K562 (cell line): ENCODE measurements around the gene ZNF775. TPM values are rescaled to one million over a fixed set of nuclear protein-coding genes. Genes with fewer than 3 reads are reported as not detected.

Experiments
- ATAC-seq: fragments of 200-7000 bp; cut with Tn5 transposase; 3 replicates; pipeline ENCODE4 v1.9.1; 2020; ENCODE audit warnings: moderate library complexity
- BruUV-seq: library from RNA; stranded (reverse); fragments of 400-500 nt; replicated peaks from 2 replicates; lab custom pipeline; 2021; lab: Mats Ljungman, UMichigan
- CTCF ChIA-PET: fragments of 300-600 bp; formaldehyde crosslinking; extraction: SDS; loops from one replicate; lab custom pipeline; 2021; ENCODE audit warnings: low intra/inter-chr PET ratio; lab: Yijun Ruan, JAX
- POLR2A ChIA-PET: fragments of 300-600, 350-650 bp; sonication (Branson Sonifier 250); formaldehyde crosslinking; extraction: SDS; loops from one replicate; lab custom pipeline; 2021; ENCODE audit warnings: antibody characterized with exemption, inconsistent platforms; lab: Yijun Ruan, JAX
- DNase-seq, 4 experiments: peaks; one replicate each; pipeline versions ENCODE4 v3.0.0 to v3.0.0-alpha.2; 2011 to 2018; ENCODE audit warnings: low spot score in 3 of 4, mixed read lengths in 3 of 4; ENCODE audit errors: extremely low read depth in 1 of 4
- FAIRE-seq: peaks from 2 replicates; lab custom pipeline; 2011; peaks lifted over from hg19 to GRCh38; lab: Jason Lieb, UNC
- H2AFZ ChIP-seq: 2 replicates; pipeline ENCODE4 v1.6.0; 2011; ENCODE audit warnings: low read depth, low read length, control low read depth, inconsistent platforms
- H3K27ac ChIP-seq: fragments of 200-600 bp; 3 replicates; pipeline ENCODE4 v1.8.0; 2011; ENCODE audit warnings: low read depth, mild to moderate bottlenecking, control low read depth, inconsistent platforms, low read length, moderate library complexity, mixed read lengths; ENCODE audit errors: extremely low read depth
- H3K27me3 ChIP-seq, 2 experiments: fragments of 300-600 bp in 1 of 2; 2 replicates in 1 of 2; 3 replicates in 1 of 2; pipeline versions ENCODE4 v1.6.0 to v1.8.0; 2011; ENCODE audit warnings: inconsistent platforms in 2 of 2, low read length in 2 of 2, mild to moderate bottlenecking in 1 of 2, mixed read lengths in 1 of 2, moderate library complexity in 1 of 2; ENCODE audit not compliant: control insufficient read depth in 2 of 2, insufficient read depth in 2 of 2
- H3K36me3 ChIP-seq: fragments of 300-600 bp; 3 replicates; pipeline ENCODE4 v1.8.0; 2011; ENCODE audit warnings: mild to moderate bottlenecking, low read length, inconsistent platforms; ENCODE audit not compliant: control insufficient read depth, insufficient read depth
- H3K4me1 ChIP-seq, 2 experiments: fragments of 200-600 bp in 1 of 2; replicated peaks in 1 of 2; 2 replicates in 1 of 2; 3 replicates in 1 of 2; pipeline versions ENCODE4 v1.5.1 to v1.8.0; 2011; ENCODE audit warnings: inconsistent platforms in 2 of 2, low read length in 2 of 2, mild to moderate bottlenecking in 1 of 2, mixed read lengths in 1 of 2, moderate library complexity in 1 of 2; ENCODE audit not compliant: control insufficient read depth in 2 of 2, insufficient read depth in 2 of 2
- H3K4me2 ChIP-seq: 2 replicates; pipeline ENCODE4 v1.6.1; 2011; ENCODE audit warnings: low read length, control low read depth, inconsistent platforms, mixed read lengths; ENCODE audit not compliant: insufficient read depth
- H3K4me3 ChIP-seq: fragments of 200-600 bp; sonication (generic), shearing (Covaris generic); 2 replicates; pipeline ENCODE4 v1.5.1; 2016; ENCODE audit warnings: control low read depth, inconsistent platforms
- H3K79me2 ChIP-seq: fragments of 200-600 bp; 3 replicates; pipeline ENCODE4 v1.8.0; 2011; ENCODE audit warnings: low read length, inconsistent platforms; ENCODE audit not compliant: control insufficient read depth, insufficient read depth
- H3K9ac ChIP-seq, 2 experiments: 2 replicates each; pipeline versions ENCODE4 v1.6.0 to v1.6.1; 2011; ENCODE audit warnings: low read depth in 2 of 2, low read length in 2 of 2, control low read depth in 1 of 2, inconsistent platforms in 1 of 2, mild to moderate bottlenecking in 1 of 2, mixed read lengths in 1 of 2; ENCODE audit not compliant: insufficient read depth in 1 of 2
- H3K9me1 ChIP-seq: one replicate; pipeline ENCODE4 v1.6.0; 2011; ENCODE audit warnings: inconsistent platforms, mild to moderate bottlenecking, low read length, moderate library complexity; ENCODE audit not compliant: control insufficient read depth, insufficient read depth
- H3K9me3 ChIP-seq: replicated peaks from 2 replicates; pipeline ENCODE4 v1.5.1; 2011; ENCODE audit warnings: low read depth, low read length, inconsistent platforms; ENCODE audit not compliant: control insufficient read depth, insufficient read depth
- H4K20me1 ChIP-seq: replicated peaks from 2 replicates; pipeline ENCODE4 v1.6.1; 2011; ENCODE audit warnings: low read length, inconsistent platforms, mixed read lengths; ENCODE audit not compliant: control insufficient read depth, insufficient read depth
- ARID4B ChIP-seq: sonication (generic); formaldehyde crosslinking; IDR thresholded peaks from 2 replicates; pipeline ENCODE4 v1.8.0; 2022; ENCODE audit warnings: mild to moderate bottlenecking, missing genetic modification reagents
- CCAR2 ChIP-seq: fragments of 200-400 bp; formaldehyde crosslinking; IDR thresholded peaks from 2 replicates; pipeline ENCODE4 v1.6.1; 2017; ENCODE audit warnings: mild to moderate bottlenecking, low read depth, low read length
- CEBPG ChIP-seq, 3 experiments: fragments of 200-800 bp in 1 of 3; sonication (Bioruptor generic) in 1 of 3; sonication (generic) in 1 of 3; formaldehyde crosslinking in 1 of 3; IDR thresholded peaks in 2 of 3; conservative IDR thresholded peaks in 1 of 3; 2 replicates each; pipeline versions ENCODE4 v1.6.1 to v1.8.0; 2016 to 2022; ENCODE audit warnings: missing compliant biosample characterization in 2 of 3, missing genetic modification characterization in 2 of 3, mild to moderate bottlenecking in 1 of 3, missing genetic modification reagents in 1 of 3
- FOXJ2 ChIP-seq: fragments of 200-800 bp; sonication (Bioruptor generic); IDR thresholded peaks from 2 replicates; pipeline ENCODE4 v1.6.1; 2016; ENCODE audit warnings: missing genetic modification characterization, missing compliant biosample characterization
- KAT8 ChIP-seq: fragments of 450-650 bp; IDR thresholded peaks from 2 replicates; pipeline ENCODE4 v1.6.1; 2016; ENCODE audit warnings: low read depth, mild to moderate bottlenecking
- KLF16 ChIP-seq: IDR thresholded peaks from 2 replicates; pipeline ENCODE4 v1.6.1; 2016; ENCODE audit warnings: antibody characterized with exemption
- TAF15 ChIP-seq: fragments of 200-400 bp; formaldehyde crosslinking; IDR thresholded peaks from 2 replicates; pipeline ENCODE4 v1.6.1; 2017; ENCODE audit warnings: mild to moderate bottlenecking, low read depth, low read length, moderate library complexity
- ZNF444 ChIP-seq: fragments of 250-450 bp; sonication (Bioruptor Pico); IDR thresholded peaks from 2 replicates; pipeline ENCODE4 v1.4.0; 2020; ENCODE audit warnings: mild to moderate bottlenecking, moderate library complexity
- ZNF77 ChIP-seq: fragments of 250-450 bp; sonication (Bioruptor Pico); IDR thresholded peaks from 2 replicates; pipeline ENCODE4 v1.5.0; 2020
- WGBS: fragments of 100-300 bp; shearing (Covaris generic); methylation state at CpG from one replicate; pipeline ENCODE4 v1.1.6; 2016; ENCODE audit warnings: low coverage, mixed read lengths; ENCODE audit not compliant: insufficient coverage; ENCODE audit errors: missing lambda C conversion rate; 5-methylcytosine and 5-hydroxymethylcytosine counted together
- in situ Hi-C: fragments of 300-500 bp; cut with MboI; formaldehyde crosslinking; loops from 4 replicates; pipeline ENCODE4 v1.15.0; 2018; ENCODE audit warnings: inconsistent platforms, mixed read lengths
- intact Hi-C: fragments of 100-400 bp; cut with micrococcal nuclease; formaldehyde crosslinking; loops from 2 replicates; pipeline ENCODE4 v1.14.2; 2022
- polyA plus RNA-seq, 8 experiments: library from polyadenylated mRNA; depleted of rRNA in 4 of 8; stranded (reverse) in 5 of 8; unstranded in 3 of 8; fragments of >200 nt; fragmentation: Nextera tagmentation in 2 of 8; fragmentation: Illumina TruSeq in 1 of 8; extraction: Ambion mirVana in 2 of 8; extraction: Trizol in 1 of 8; gene quantifications; 2 replicates each; pipeline versions ENCODE4 v1.2.1 to v1.2.3, GENCODE V29; 2011 to 2014; ENCODE audit warnings: inconsistent platforms in 1 of 8, missing spikeins in 1 of 8
- total RNA-seq, 7 experiments: library from RNA; depleted of rRNA in 6 of 7; stranded (reverse); fragments of >200 nt in 6 of 7; fragmentation: Illumina TruSeq in 2 of 7; extraction: Trizol in 2 of 7; gene quantifications; 2 replicates each; pipeline versions ENCODE4 v1.2.1 to v1.2.3, GENCODE V29; 2011 to 2021; ENCODE audit warnings: low replicate concordance in 1 of 7
- TF ChIP-seq, protein P1 (sequence below): fragments of 250-450 bp; sonication (Bioruptor Pico); IDR thresholded peaks from 2 replicates; pipeline ENCODE4 v1.8.0; 2021; ENCODE audit warnings: moderate library complexity, mild to moderate bottlenecking, inconsistent platforms
- TF ChIP-seq, protein P2 (sequence below): IDR thresholded peaks from 2 replicates; pipeline ENCODE4 v1.6.1; 2014; ENCODE audit warnings: antibody characterized with exemption

Gene ZNF775
- total and polyA plus RNA-seq, 9 of the 15 experiments (the other 6 are each of a cell fraction or from before 2014, with no cell fraction given): 0.04 to 18.7 (median 4.9) TPM

DNA sequence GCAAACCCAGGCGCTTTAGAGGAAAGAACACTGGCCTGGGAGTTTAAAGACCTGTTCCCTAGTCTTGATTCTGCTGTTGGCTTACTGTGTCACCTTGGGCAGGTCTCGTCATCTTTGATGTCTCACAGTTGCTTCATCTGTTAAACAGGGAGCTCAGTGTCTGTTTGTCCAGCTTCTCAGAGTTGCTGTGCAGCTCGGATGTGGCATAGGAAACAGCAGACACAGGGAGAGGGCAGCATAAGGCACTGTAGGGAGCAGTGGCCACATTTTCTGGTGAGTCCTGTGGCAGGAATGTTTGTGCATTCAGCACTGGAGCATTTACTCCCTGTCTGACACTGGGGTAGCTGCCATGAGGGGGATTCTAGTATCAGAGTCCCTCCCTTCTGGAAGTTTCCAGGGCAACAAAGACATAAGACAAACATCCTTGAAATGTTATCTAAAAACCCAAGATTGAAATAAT is 8.5 kb upstream of the ZNF775 start:
- Histone ChIP-seq H3K9ac (peak overlapping the region; percentile 15 to 98), H3K9me3 (no peaks in the 10 kb centered on the region), H3K27ac (peak overlapping the region; percentile 15; the same call in 2 of the 3 replicates), H3K4me3 (peak overlapping the region; percentile 79; the same call in 1 of the 2 replicates), H3K4me1 (peaks cover 53 to 64% of the 10 kb centered on the region in 2 experiments), H3K4me2 (peak overlapping the region; percentile 100; the same call in 1 of the 2 replicates), H4K20me1 (no peaks in the 10 kb centered on the region; the same call in 1 of the 2 replicates), H3K9me1 (no peaks in the 10 kb centered on the region), H3K79me2 (peaks cover 66% of the 10 kb centered on the region), H2AFZ (no peak overlapping the region), H3K36me3 (peaks cover 62% of the 10 kb centered on the region), H3K27me3 (no peaks in the 10 kb centered on the region)
- in situ Hi-C loops (no loop called here), intact Hi-C loops (no loop called here)
- FAIRE-seq (peak; percentile 54), ATAC-seq (no peak), DNase-seq (peak in 1 of 4 experiments; percentile 5)
- no TSS peak for BruUV-seq
- 85% methylated on average over 3 of the region's 3 CpGs for WGBS
- ChIA-PET CTCF (no interaction called here), POLR2A (interaction anchor here (0.5 to 3.5 kb wide), 9 partner anchors 7 to 579 kb away, joined by 3 to 30 read pairs (median 3); no protein-coding TSS in a partner anchor)
- TF ChIP-seq FOXJ2 (tag) (0 out of 2 replicates have a peak, but pooled peaks have one; percentile 33), CEBPG (CRISPR knock-in tag; IDR thresholded peaks at IDR 0.05) (peak; percentile 21; the same call in 1 of the 2 replicates), CEBPG (tag; conservative IDR thresholded peaks at IDR 0.05 in 1 of 2, IDR thresholded peaks at IDR 0.05 in 1 of 2) (no peak), KAT8 (no peak), KLF16 (no peak), CCAR2 (no peak), ZNF444 (CRISPR knock-in tag) (no peak), TAF15 (no peak), ARID4B (CRISPR knock-in tag) (no peak), ZNF77 (CRISPR knock-in tag) (no peak)
- TF ChIP-seq, protein P1, sequence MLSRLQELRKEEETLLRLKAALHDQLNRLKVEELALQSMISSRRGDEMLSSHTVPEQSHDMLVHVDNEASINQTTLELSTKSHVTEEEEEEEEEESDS (CRISPR knock-in tag): no peak
- TF ChIP-seq, protein P2, sequence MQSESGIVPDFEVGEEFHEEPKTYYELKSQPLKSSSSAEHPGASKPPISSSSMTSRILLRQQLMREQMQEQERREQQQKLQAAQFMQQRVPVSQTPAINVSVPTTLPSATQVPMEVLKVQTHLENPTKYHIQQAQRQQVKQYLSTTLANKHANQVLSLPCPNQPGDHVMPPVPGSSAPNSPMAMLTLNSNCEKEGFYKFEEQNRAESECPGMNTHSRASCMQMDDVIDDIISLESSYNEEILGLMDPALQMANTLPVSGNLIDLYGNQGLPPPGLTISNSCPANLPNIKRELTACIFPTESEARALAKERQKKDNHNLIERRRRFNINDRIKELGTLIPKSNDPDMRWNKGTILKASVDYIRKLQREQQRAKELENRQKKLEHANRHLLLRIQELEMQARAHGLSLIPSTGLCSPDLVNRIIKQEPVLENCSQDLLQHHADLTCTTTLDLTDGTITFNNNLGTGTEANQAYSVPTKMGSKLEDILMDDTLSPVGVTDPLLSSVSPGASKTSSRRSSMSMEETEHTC: no peak
